Motor neuron (in vitro differentiated cells): ENCODE measurements around the gene CALHM1. TPM values are rescaled to one million over a fixed set of nuclear protein-coding genes. Genes with fewer than 3 reads are reported as not detected.
"Not testable (repeated sequence)": the region's sequence is repeated elsewhere in the genome, so short reads cannot be mapped to it uniquely, and the experiment has no call there.

Source experiments
- ATAC-seq, 8 experiments: fragments of 200-7000 bp; cut with Tn5 transposase; replicated peaks in 6 of 8; 2 replicates each; pipeline ENCODE4 v1.8.0; 2021; ENCODE audit warnings: mild to moderate bottlenecking in 8 of 8, moderate library complexity in 8 of 8
- H3K27ac ChIP-seq, 2 donors: fragments of 250-450 bp; sonication (Bioruptor Pico); 2 replicates each; pipeline ENCODE4 v1.9.0; 2021; ENCODE audit warnings: antibody characterized with exemption in 2 of 2, mild to moderate bottlenecking in 2 of 2, moderate library complexity in 1 of 2
- H3K4me1 ChIP-seq, 2 donors: fragments of 250-450 bp; sonication (Bioruptor Pico); replicated peaks in 1 of 2; 2 replicates each; pipeline ENCODE4 v1.6.1; 2021; ENCODE audit warnings: antibody characterized with exemption in 2 of 2, mild to moderate bottlenecking in 2 of 2, moderate library complexity in 1 of 2
- H3K4me3 ChIP-seq, 5 donors: fragments of 250-450 bp; sonication (Bioruptor Pico); 2 replicates each; pipeline ENCODE4 v1.9.0; 2021; ENCODE audit warnings: antibody characterized with exemption in 5 of 5, mild to moderate bottlenecking in 5 of 5, moderate library complexity in 4 of 5
- WGBS, 10 experiments: fragments of 450-650 bp; shearing (Covaris generic); methylation state at CpG; one replicate each; pipeline ENCODE4 v1.0.0; 2022; 5-methylcytosine and 5-hydroxymethylcytosine counted together
- in situ Hi-C, 9 experiments: fragments of 400-800 bp; cut with MboI; loops; one replicate each; pipeline ENCODE4 v1.15.0; 2021; ENCODE audit warnings: low sequenced_read_pairs in 9 of 9, low pct_unique_long_range_greater_than_20kb in 2 of 9; ENCODE audit not compliant: unreplicated experiment in 9 of 9
- total RNA-seq, 8 experiments: library from RNA; unstranded; fragments of 300-600 nt; gene quantifications; 2 replicates each; pipeline versions ENCODE4 v1.2.3 to v1.2.4, GENCODE V29; 2022

Gene CALHM1
- total RNA-seq, 8 experiments from 2014 or later: 0.05 to 0.59 (median 0.23) TPM

GRCh38 chr10:103429647-103430046, 29.1 kb downstream of the CALHM1 start:
- 83 to 100% (median 96%) methylated on average over 2 to 5 of the region's 5 CpGs; no CpG with 5 or more reads in 1 of the 10 experiments for WGBS, 10 experiments
- ATAC-seq: no peak
- no peak overlapping the region for H3K4me3 ChIP-seq
- no peaks in the 10 kb centered on the region for H3K4me1 ChIP-seq
- H3K27ac ChIP-seq: no peak overlapping the region
- in situ Hi-C loops: no loop called here

DNA sequence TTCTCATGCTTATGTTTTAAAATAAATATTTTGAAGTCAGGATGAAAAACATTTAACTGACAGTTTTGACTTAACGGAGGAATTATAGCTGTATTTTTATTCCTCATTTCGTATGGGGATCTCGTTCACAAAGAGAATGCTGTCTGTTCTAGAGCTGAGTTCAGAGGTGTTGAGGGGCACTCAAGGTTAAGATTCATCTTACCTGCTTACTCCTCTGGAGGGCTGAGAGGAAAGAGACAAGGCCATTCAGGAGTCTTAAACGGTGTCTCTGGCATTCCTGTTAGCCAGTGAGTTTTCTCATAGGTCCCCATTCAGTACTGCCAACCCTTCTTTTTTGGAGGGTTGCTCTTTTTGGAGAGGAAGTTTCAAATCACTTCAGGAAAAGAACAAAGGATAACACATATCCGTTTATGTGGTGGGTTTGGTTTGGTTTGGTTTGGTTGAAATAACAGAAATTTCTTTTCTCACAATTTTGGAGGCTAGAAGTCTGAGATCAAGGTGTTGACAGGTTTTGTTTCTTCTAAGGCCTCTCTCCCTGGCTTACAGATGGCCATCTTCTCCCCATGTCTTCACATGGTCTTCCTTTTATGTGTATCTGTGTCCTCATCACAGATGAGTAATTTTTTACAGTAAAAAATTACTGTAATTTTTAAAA, 29.6 kb downstream of the CALHM1 start:
- Histone ChIP-seq H3K27ac (no peak overlapping the region), H3K4me3 (no peak overlapping the region), H3K4me1 (no peaks in the 10 kb centered on the region)
- no peak for ATAC-seq
- WGBS, 10 experiments: 17 to 100% (median 87%) methylated on average over 1 to 5 of the region's 5 CpGs; no CpG with 5 or more reads in 1 of the 10 experiments
- in situ Hi-C loops: no loop called here

DNA sequence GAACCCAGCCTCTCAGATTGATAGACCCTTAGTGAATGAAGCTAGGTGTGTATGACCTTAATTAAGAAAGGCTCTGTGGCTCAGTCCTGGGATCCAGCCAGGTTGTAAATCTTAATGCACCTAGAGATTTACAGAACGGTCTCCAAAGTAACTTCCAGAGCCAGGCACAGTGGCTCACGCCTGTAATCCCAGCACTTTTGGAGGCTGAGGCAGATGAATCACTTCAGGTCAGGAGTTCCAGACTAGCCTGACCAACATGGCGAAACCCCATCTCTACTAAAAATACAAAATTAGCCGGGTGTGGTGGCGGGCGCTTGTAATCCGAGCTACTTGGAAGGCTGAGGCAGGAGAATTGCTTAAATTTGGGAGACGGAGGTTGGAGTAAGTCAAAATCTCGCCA, 30.8 kb downstream of the CALHM1 start:
- H3K4me3 ChIP-seq: no peak overlapping the region
- 76 to 98% (median 90%) methylated on average over 4 to 9 of the region's 9 CpGs; no CpG with 5 or more reads in 1 of the 10 experiments for WGBS, 10 experiments
- no peak for ATAC-seq
- in situ Hi-C loops: no loop called here
- no peaks in the 10 kb centered on the region for H3K4me1 ChIP-seq
- H3K27ac ChIP-seq: no peak overlapping the region

DNA sequence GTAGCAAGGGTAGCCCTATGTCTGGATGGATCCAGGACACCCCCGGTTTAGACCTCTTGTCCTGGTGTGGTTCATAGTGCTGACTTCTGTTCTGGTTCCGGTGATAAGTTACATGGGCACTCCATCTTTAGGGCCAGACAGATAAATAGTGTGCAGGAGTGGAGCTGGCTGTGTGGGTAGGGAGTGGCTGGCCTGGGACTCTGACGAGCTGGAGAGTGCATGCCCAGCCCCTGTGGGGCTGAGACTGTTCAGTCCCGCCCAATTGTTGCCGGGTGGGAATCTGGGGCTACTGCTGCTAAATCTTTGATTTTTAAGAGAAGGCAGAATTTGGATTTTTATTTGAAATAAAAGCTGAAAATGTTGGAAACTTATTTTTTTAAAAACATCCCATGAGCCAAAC, 35.0 kb downstream of the CALHM1 start:
- peak in 2 of 8 experiments; percentile 75 to 87 for ATAC-seq
- WGBS, 10 experiments: 53 to 100% (median 90%) methylated on average over 1 to 4 of the region's 5 CpGs; no CpG with 5 or more reads in 6 of the 10 experiments
- Histone ChIP-seq H3K4me1 (no peaks in the 10 kb centered on the region), H3K27ac (no peak overlapping the region), H3K4me3 (no peak overlapping the region)
- in situ Hi-C loops: loop anchor here in 1 of 9 experiments (25.0 kb wide), 1 partner anchor 164 kb away; no protein-coding TSS in a partner anchor

DNA sequence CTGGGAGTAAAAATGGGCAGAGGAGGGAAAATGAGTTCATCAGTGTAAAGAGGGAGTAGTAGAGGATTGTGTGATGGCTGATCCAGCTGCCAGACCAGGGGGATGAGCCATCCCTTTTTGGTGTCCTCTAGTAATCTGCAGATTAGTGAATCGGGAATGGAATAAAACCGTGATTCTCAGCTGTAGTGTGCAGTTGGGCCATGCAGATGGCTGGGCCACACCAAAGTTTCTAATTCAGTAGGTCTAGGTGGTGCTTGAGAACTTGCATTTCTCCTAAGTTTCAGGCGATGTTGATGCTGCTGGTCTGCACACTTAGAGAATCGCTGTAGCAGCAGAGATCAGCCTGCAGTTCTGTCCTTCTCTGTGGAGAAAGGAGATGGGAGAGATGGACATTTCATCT, 39.6 kb downstream of the CALHM1 start:
- peak in 2 of 8 experiments; percentile 67 to 71 for ATAC-seq

GRCh38 chr10:103417601-103418000, 41.1 kb downstream of the CALHM1 start:
- WGBS, 10 experiments: 79 to 100% (median 97%) methylated on average over 1 to 5 of the region's 5 CpGs; no CpG with 5 or more reads in 4 of the 10 experiments
- ATAC-seq: no peak
- Histone ChIP-seq H3K4me1 (no peaks in the 10 kb centered on the region), H3K27ac (no peak overlapping the region), H3K4me3 (no peak overlapping the region)
- in situ Hi-C loops: loop anchor here in 1 of 9 experiments (25.0 kb wide), 1 partner anchor 170 kb away; no protein-coding TSS in a partner anchor

More for the DNA sequence above, 39.6 kb downstream of the CALHM1 start:
- in situ Hi-C loops: loop anchor here in 1 of 9 experiments (25.0 kb wide), 1 partner anchor 168 kb away; no protein-coding TSS in a partner anchor
- WGBS, 10 experiments: 59 to 100% (median 92%) methylated on average over 2 to 4 of the region's 4 CpGs; no CpG with 5 or more reads in 2 of the 10 experiments
- Histone ChIP-seq H3K27ac (no peak overlapping the region), H3K4me1 (no peaks in the 10 kb centered on the region), H3K4me3 (no peak overlapping the region)

DNA sequence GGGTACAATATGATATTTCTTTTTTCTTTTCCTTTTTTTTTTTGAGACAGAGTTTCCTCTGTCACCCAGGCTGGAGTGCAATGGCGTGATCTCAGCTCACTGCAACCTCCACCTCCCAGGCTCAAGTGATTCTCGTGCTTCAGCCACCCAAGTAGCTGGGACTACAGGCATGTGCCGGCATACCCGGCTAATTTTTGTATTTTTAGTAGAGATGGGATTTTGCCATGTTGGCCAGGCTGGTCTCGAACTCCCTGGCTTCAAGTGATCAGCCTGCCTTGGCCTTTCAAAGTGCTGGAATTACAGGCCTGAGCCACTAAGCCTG, 41.6 kb downstream of the CALHM1 start:
- H3K4me3 ChIP-seq, ATAC-seq, H3K27ac ChIP-seq, H3K4me1 ChIP-seq: not testable (repeated sequence)
- in situ Hi-C loops: loop anchor here in 1 of 9 experiments (25.0 kb wide), 1 partner anchor 170 kb away; no protein-coding TSS in a partner anchor
- WGBS, 10 experiments: 53 to 100% (median 98%) methylated on average over 1 to 5 of the region's 5 CpGs; no CpG with 5 or more reads in 2 of the 10 experiments

DNA sequence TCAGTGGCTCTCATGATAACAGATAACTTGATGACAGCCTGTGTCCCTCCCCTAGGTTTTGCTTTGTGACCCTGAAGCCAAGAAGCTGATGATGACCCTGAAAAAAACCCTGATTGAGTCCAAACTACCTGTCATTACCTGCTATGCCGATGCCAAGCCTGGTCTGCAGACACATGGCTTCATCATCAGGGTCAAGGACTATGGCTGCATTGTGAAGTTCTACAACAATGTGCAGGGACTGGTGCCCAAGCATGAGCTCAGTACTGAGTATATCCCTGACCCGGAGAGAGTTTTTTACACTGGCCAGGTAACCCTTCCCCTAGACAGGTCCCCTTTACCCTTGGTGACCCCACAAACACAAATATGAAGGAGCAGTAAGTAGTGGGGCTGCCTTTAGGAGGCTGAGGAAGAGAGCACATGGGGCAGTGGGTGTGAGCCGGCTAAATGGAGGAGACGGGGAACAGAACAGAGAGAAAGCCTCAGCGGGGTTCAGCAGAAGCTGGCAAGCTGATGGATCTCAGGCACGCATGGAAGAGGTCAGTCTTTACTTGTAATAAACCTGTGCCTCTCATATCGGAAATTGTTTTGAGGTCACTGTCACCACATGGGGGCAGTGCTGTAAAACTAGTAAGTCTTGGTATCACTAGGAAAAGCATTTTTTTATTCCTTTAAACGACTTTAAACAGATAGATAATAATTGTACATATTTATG, 42.1 kb downstream of the CALHM1 start:
- H3K4me1 ChIP-seq: no peaks in the 10 kb centered on the region
- WGBS, 10 experiments: 23 to 81% (median 60%) methylated on average over 1 to 6 of the region's 8 CpGs; no CpG with 5 or more reads in 1 of the 10 experiments
- in situ Hi-C loops: loop anchor here in 1 of 9 experiments (25.0 kb wide), 1 partner anchor 171 kb away; no protein-coding TSS in a partner anchor
- H3K27ac ChIP-seq: no peak overlapping the region
- ATAC-seq: peak; percentile 31 to 67 (median 56)
- no peak overlapping the region for H3K4me3 ChIP-seq

- in situ Hi-C loops: loop anchor here in 1 of 9 experiments (25.0 kb wide), 1 partner anchor 172 kb away; no protein-coding TSS in a partner anchor
- no peak for ATAC-seq
- WGBS, 10 experiments: 69 to 100% (median 93%) methylated on average over 3 to 8 of the region's 8 CpGs; no CpG with 5 or more reads in 2 of the 10 experiments
Measured at GRCh38 chr10:103415581-103415980, 43.1 kb downstream of the CALHM1 start.

GRCh38 chr10:103413564-103413963, 45.1 kb downstream of the CALHM1 start:
- in situ Hi-C loops: loop anchor here in 1 of 9 experiments (25.0 kb wide), 1 partner anchor 174 kb away; no protein-coding TSS in a partner anchor
- Histone ChIP-seq H3K4me3 (no peak overlapping the region), H3K27ac (no peak overlapping the region), H3K4me1 (no peaks in the 10 kb centered on the region)
- 81 to 100% (median 100%) methylated on average over 1 to 2 of the region's 2 CpGs; no CpG with 5 or more reads in 3 of the 10 experiments for WGBS, 10 experiments
- ATAC-seq: no peak

More at GRCh38 chr10:103415581-103415980, 43.1 kb downstream of the CALHM1 start:
- no peaks in the 10 kb centered on the region for H3K4me1 ChIP-seq
- H3K27ac ChIP-seq: no peak overlapping the region
- no peak overlapping the region for H3K4me3 ChIP-seq
